Activated CD4-positive, CD25-positive, alpha-beta regulatory T cell treated with anti-CD3 and anti-CD28 coated beads, Interleukin-2, amount 50 U/mL, for 24 hours (primary cell): ENCODE results near the gene BMPR2.
"Not testable (repeated sequence)": the region's sequence is repeated elsewhere in the genome, so short reads cannot be mapped to it uniquely, and the experiment has no call there.

Experiments used
- ATAC-seq, 2 donors: fragments of 150-1000 bp; cut with Tn5 transposase; one replicate each; pipeline ENCODE4 v1.10.0; 2021; ENCODE audit warnings: mild to moderate bottlenecking in 1 of 2, moderate library complexity in 1 of 2

Gene BMPR2

GRCh38 chr2:202375609-202376408, at the start of gene BMPR2:
Gene BMPR2 (plus strand): TSS chr2:202376327. CDS start chr2:202377475, 1,148 bp downstream.
- peak; percentile 81 to 83 for ATAC-seq

DNA sequence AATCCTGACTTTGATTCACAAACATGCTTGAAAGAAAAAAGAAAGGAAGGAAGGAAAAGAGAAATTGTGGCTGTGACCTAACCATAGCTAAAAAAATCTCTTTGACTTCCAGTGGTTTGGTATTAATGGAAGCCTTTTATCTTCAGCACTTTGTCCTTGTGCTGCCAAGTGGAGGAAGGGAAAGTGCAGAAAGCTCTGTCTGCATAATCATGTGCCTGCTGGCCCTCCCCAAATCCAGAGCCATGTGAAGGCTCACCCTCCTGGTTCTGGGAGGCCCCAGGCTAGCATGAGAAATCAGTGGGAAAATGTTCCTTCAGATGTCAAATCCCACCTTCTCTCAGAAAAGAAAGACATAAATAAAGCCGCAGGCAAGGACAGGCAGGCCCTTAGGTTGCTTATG, 48.3 kb upstream of the BMPR2 start:
- no peak for ATAC-seq

GRCh38 chr2:202335791-202336467, 40.2 kb upstream of the BMPR2 start:
- ATAC-seq, result no peak

- no peak for ATAC-seq
These were observed 39.0 kb upstream of the BMPR2 start for GRCh38 chr2:202337151-202337550.

GRCh38 chr2:202337706-202338346, 38.3 kb upstream of the BMPR2 start:
- no peak for ATAC-seq

- ATAC-seq, result no peak
These were observed 36.9 kb upstream of the BMPR2 start for GRCh38 chr2:202339071-202339870.

GRCh38 chr2:202344178-202344577, 31.9 kb upstream of the BMPR2 start:
- ATAC-seq, result no peak

GRCh38 chr2:202346180-202346579, 29.9 kb upstream of the BMPR2 start:
- ATAC-seq, result no peak

DNA sequence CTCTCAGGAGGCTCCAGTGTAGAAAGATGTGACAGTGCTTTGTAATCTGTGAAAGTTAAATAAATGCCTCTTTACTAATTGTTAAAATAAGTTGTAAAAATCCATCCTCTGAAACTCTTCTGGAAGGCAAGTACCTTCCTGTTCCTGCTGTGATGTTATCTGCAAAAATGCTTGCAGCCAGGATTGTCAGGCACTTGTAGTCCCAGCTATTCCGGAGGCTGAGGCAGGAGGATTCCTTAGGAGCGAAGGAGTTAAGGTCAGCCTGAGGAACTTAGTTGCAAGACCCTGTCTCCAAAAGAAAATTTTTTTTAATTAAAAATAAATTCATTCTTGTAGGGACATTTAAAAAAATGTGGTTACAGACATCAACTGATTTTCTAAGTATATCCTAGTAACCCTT, 22.7 kb upstream of the BMPR2 start:
- ATAC-seq, result no peak

DNA sequence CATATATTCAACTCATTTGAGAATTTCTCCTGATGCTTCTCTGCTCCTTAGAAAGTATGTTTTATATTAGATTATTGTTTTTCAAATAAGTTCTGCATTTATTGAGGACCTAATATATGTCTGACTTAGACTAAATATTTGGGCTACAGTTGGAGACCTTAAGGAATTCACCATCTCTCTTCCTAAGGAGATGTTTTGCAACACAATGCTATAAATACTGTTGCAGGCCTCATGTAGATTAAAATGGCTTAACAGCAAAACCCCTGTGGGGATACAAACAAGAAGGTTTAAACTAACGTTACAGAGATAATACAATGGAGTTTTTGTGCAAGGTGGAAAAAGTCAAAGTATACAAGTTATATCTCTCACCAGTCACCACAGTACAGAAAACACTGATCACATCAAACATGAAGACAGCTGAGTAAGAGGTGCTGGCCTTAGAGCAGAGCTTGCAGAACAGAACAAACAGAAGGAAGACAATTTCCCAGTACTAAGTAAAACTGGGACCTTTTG, 20.1 kb upstream of the BMPR2 start:
- ATAC-seq, result no peak

GRCh38 chr2:202358924-202359323, 17.2 kb upstream of the BMPR2 start:
- ATAC-seq, result not testable (repeated sequence)

DNA sequence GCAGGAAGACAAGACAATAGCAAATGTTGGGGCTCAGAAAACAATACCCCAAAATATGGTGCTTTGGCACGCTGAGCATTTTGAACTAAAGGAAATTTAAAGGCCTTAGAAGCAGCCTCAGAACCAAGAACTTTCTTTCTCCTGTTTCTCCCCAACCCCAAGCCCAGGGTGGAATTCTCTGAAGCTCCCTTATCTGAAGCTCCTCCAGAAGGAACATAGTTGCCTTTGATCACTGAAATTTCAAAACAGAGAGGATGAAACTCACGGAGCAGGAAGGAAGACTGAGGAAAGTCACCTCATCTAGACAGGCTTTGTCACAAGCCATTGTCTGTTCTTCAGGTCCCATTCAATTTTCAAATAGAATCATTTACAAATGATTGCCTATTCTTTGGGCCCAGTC, 15.5 kb upstream of the BMPR2 start:
- no peak for ATAC-seq

DNA sequence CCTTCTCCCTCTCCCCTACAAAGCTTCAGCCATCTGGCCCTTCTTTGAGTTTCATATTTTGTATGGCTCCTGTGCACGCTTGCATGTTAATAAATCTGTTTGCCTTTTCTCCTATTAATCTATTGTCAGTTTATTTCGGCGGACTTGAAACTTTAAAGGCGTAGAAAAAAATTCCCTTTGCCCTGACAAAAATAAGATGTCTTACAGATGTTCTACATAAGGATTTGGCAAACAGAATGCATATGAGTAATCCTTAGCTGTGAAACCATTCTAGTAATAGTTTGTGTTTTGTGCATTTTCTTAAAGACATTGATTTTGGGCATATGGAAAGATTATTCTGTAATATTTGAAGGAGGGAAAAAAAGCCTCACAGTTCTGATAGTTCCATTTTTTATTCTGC, 15.0 kb upstream of the BMPR2 start:
- no peak for ATAC-seq

- ATAC-seq, result no peak
These were observed 2.6 kb upstream of the BMPR2 start for GRCh38 chr2:202373490-202373889.

GRCh38 chr2:202374383-202374782, 1.7 kb upstream of the BMPR2 start:
- ATAC-seq, result not testable (repeated sequence)

DNA sequence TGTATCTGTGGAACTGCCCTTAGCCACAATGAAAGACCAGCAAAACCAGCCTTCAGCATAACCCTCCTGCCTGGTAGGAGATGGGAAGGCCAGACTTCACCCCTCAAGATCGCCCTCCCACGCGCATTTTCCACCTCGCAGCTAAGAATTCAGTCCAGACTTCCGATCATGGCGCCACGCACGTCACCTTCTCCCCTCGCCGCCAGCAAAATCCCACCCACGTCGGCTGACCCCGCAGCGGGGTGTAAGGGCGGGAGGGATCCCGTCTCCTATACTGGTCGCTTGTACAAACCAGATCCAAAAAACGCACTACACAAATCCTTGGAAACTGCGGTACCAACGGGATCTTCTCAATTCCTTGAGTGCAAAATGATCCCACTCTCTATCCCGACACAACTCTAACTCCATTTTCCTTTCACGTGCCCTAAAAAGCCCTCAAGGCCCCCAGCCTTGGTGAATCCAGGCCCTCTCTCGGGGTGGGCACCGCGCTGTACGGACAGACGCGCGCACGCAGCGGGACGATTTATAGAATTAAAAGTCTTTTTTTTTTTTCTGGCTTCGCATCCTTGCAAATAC, 1.0 kb upstream of the BMPR2 start:
- peak in 1 of 2 donors; percentile 2 for ATAC-seq

DNA sequence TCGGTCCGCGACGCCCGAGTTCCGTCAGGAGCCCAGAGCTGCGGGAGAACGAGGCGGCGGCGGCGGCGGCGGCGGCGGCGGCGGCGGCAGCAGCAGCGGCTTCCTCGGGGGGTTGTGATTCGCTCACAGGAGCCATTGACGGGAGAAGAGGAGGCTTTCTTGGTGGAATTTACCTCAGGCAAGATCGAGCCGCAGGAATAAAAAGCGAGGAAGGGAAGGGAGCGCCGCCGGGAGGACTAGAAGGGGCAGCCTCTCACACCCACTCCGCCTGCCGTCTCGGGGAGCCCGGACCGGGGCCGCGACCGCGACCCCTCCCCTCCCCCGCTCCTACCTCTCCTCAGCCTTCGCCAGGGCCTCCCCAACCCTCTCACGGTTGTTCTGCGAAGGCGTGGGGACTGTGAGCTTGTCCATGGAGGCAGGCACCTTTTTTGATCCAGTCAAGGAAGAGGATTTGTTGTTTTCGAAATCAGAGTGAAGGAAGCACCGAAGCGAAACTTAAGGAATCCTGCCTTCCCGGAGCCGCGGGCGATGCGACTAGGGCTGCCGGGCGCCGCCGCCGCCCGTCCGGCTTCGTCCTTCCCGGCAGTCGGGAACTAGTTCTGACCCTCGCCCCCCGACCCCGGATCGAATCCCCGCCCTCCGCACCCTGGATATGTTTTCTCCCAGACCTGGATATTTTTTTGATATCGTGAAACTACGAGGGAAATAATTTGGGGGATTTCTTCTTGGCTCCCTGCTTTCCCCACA, 506 bp downstream of the BMPR2 start:
- ATAC-seq, result peak; percentile 13 to 31

DNA sequence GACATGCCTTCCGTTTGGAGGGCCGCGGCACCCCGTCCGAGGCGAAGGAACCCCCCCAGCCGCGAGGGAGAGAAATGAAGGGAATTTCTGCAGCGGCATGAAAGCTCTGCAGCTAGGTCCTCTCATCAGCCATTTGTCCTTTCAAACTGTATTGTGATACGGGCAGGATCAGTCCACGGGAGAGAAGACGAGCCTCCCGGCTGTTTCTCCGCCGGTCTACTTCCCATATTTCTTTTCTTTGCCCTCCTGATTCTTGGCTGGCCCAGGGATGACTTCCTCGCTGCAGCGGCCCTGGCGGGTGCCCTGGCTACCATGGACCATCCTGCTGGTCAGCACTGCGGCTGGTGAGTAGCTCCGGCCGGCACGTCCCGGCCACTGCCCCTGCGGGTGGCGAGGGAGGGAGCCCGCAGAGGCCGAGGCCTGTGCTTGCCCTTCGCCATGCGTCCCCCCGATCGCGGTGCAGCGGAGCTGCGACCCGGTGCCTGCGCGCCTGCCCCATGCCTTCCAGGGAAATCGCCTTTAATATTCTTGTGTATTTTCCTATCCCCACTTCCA, 1.2 kb downstream of the BMPR2 start:
- no peak for ATAC-seq

- no peak for ATAC-seq
These were observed 1.9 kb downstream of the BMPR2 start for GRCh38 chr2:202378001-202378400.

GRCh38 chr2:202378662-202379358, 2.7 kb downstream of the BMPR2 start:
- ATAC-seq, result no peak

DNA sequence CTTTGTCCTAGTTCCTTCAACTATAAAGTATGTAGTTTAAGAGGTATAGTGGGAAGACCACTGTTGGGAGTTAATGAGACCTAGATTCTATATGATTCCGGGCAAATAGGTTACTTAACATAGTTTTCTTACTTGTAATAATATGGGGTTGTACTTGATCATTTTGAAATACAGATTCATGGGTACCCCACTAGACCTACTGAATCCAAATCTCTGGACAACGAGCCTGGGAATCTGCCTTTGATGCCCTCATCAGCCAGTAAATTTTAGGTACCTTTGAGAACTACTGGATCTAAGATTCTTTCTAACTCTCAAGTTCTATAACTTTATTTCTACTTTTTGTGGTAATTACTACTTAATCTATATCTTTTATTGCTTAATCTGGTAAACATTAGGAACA, 6.6 kb downstream of the BMPR2 start:
- no peak for ATAC-seq
